Stimulated activated CD8-positive, alpha-beta memory T cell treated with anti-CD3 and anti-CD28 coated beads, Interleukin-12 subunit alpha, Interleukin-12 subunit beta, amount 100 ng/mL, for 24 hours (primary cell): ENCODE data around the gene CCDC144A.
"Not testable (repeated sequence)": the region's sequence is repeated elsewhere in the genome, so short reads cannot be mapped to it uniquely, and the experiment has no call there.

Source experiments
- DNase-seq: peaks from one replicate; pipeline ENCODE4 v3.0.0-alpha.2; 2020; ENCODE audit errors: extremely low read depth

Gene CCDC144A

DNA sequence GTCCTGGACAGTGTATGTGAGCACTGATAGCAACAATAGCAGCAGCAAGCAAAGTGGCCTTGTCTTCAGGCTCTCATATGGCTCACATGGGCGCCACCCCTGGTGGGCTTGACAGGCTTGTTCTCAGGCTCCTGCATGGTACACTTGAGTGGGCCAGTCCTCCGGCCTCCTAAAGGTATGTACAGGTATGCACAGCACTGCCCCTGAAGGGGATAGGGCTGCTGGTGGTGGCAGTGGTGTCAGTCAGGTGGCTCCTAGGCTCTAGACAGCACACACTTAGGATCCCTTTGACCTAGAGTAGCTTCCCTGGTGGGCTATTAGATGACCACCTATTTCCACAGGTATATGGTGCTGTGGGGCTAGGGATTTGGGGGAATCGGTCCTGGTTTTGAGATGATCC lies 67.5 kb downstream of the CCDC144A start:
- not testable (repeated sequence) for DNase-seq

DNA sequence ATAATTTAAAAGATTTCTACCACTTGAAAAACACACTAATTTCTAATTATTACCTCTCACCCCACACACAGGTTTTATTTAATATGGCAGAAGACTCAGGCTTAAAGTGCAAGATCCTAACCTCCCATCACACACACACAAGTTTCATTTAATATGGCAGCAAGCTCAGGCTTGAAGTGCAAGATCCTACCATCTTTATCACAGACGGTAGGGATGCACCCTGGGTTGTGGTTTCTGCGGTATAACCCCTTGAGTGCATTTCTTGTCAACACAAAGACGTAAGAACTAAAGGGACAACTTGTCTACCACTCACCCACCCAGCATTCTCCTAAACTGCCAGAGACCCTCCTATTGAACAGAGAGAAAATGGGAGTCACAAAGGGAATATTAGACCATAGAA lies 68.1 kb downstream of the CCDC144A start:
- DNase-seq: not testable (repeated sequence)

DNA sequence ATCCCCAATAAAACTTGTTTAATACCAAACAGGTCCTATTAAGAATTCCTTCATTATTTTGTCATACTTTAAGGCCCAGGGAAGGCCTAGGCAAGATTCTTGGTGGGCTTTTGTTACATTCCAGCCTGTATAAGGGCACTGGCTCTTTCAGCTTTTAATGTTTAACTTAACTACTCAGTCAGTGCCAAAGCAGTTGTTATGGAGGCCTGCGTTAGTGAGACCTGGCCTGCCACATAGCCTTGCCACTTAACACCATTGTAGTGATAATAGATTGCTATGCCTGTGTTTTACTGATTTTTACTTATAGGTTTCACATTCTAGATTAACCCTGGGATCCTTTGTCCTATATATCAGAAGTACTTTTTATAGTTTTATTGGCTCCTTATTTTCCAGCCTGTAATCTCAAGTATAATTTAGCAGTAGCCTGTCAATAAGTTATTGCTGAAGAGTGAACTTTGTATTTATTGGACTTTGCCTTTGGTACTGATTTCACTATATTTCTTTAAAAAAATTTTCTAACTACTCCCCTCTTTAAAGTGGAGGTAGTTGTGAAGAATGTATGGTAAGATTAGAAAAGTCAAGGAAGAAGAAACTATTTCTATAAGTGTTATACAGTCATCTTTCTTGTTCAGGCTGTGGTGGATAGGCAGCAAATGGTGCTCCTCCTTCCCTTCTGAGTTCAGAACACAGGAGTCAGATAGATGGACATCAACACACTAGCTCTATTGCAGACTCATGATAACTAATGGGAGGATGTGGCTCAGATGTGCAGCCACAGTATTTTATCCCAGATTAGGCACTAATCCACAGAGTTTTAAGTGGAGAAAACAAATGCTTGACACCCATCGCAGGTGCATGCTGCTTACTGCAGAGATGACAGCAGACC lies 78.5 kb downstream of the CCDC144A start:
- DNase-seq: not testable (repeated sequence)

DNA sequence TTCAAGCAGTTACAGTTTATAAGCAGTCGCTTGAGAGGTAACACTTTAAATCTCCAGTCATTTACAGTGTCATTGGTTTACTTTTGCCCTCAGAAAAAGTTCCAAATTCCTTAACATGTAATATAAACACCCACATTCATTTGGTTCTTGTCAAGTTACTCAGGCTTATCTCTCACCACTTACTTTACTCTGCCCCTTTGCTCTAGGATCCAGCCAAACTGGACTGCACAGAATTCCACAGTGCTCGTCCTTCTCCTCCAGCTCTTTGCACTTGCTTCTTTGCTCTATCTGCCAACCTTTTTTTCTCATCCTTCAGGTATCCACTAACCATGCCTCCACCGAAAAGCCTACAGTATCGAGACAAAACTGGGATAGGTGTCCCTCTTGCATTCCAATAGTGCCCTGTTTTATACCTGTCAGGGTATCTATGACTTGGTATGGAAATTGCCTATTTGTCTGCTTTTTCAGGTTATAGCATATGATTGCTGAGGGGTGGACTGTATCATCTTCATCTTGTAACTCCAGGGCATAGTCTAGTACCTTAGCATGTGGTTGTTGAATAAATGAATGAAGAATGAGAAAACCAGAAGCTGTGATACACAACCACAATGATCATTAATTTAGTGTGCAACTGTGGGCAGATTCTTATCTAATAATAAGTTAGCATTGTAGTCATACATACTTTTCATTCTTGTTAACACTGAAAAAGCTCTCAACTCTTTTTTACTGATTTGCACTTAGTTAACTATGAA lies 82.5 kb downstream of the CCDC144A start:
- DNase-seq: not testable (repeated sequence)

DNA sequence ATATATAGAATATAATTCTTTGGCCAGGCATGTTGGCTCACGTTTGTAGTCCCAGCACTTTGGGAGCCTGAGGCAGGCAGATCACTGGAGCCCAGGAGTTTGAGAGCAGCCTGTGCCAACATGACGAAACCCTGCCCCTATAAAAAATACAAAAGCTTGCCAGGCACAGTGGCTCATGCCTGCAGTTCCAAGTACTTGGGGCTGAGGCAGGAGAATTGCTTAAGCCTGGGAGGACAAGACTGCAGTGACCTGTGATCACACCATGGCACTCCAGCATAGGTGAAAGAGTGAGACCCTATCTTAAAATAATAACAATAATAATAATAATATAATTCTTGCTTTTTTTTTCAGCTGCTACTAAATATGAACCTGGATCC lies 83.1 kb downstream of the CCDC144A start:
- not testable (repeated sequence) for DNase-seq

DNA sequence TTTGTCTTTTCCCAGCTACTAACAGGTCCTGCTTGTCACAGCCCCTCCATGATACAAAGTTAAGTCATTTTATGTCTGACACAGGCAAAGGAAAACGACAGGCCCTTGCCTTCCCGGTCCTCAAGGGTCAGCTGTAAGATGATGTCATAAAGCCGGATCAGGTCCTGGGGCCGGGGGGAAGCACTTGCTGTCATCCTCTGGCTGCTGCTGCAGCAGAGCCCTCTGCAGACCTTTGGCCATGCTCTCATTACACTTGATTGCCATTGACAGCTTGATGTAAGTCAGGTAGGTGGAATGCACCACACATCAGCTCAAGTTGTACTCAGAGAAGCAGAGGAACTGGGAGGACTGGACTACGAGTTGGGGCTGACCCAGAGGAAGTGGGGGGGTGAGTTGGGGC lies 97.8 kb downstream of the CCDC144A start:
- DNase-seq: not testable (repeated sequence)

DNA sequence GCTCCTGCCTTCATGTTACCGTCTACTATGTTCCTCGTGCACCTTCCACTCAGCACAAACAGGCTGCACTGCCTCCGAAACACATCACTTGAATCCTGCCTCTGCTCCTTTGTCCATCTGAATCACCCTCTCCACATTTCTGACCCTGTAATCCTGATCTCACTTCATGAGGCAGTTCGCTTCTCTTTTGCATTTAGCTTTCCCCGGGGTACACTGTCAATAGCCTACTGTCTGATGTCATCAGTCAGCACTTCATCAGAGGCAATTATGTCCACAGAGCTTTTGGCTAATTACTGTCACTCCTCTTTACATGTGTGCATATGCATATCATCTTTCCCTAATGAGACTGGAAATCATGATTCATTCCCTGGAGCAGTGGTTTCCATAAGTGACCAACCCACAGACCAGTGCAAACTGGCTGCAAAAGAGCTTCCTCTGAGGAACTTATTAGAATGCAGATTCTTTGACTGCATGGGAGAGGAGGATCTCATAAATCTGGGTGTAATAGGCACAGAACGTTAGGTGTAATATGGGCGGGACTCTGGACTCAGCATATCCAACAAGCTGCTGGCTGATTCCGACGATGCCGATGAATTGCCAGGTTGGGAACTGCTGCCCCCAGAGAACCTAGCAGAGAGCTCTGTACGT lies 99.0 kb downstream of the CCDC144A start:
- not testable (repeated sequence) for DNase-seq

DNA sequence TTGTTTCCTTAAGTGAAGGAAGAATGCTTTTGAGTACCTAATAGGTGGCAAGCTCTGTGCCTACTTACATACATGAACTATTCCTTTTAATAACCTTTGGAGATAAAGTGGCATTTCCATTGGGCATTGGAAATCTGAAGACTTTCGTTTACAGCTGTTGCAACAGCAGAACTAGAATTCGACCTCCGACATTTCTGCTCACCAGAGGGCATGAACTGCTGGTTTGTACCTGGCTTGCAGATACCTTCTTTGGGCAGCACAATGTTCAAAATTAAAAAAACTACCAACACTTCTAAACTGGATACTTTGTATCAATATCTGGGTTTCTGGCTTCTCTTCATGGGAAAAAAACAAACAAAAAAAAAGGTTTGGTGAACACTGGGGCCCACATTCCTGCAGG lies 99.6 kb downstream of the CCDC144A start:
- not testable (repeated sequence) for DNase-seq

DNA sequence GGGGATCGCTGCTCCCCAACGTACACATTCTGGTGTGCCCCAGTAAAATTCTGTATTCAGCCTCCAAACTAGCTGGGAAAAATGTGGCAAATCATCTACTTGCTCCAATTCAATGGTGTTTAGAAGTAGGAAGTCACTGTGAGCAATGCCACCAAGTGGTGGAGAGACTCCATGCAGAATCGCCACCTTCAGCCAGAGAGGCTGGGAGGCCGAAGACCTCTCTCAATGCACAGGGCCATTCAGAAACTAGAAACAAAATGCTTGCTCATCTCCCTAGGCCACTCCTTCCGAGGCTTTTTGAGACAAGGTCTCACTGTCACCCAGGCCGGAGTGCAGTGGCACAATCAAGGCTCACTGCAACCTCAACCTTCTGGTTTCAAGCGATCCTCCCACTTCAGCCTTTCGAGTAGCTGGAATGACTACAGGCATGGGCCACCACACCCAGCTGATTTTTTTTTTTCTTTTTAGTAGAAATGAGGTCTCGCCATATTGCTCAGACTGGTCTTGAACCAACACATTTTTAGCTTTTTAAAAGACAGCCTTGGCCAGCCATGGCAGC lies 100.4 kb downstream of the CCDC144A start:
- not testable (repeated sequence) for DNase-seq

DNA sequence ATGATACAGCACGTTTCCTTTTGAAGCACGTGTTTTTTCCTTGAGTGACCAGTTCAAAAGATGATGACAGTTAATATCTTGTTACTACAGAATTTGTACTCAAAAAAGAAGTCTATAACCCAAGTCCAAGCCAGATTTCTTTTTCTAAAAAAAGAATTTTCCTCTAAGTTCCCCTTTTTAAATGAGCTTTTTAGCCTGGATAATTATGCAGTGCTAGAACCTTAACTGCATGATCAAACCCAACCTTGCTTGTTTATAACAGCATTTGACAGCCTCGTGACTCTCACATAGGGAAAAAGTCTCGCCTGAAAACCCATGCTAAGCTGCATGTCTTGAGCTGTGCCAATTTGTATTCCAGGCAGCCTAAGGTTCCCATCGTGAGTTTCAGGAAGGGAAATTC lies 104.2 kb downstream of the CCDC144A start:
- not testable (repeated sequence) for DNase-seq

DNA sequence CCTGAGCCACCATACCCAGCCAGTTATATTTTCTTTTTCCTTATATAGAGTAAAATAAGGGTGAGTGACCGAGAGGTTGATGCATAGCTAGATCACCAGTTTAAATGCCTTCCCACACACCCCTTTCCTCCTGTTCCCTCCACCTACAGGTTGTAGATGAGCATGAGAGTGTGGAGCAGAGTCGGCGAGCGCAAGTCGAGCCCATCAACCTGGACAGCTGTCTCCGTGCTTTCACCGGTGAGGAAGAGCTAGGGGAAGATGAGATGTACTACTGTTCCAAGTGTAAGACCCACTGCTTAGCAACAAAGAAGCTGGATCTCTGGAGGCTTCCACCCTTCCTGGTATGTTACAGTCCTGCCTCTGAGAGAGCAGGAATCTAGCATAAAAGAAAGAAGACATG lies 105.9 kb downstream of the CCDC144A start:
- not testable (repeated sequence) for DNase-seq

DNA sequence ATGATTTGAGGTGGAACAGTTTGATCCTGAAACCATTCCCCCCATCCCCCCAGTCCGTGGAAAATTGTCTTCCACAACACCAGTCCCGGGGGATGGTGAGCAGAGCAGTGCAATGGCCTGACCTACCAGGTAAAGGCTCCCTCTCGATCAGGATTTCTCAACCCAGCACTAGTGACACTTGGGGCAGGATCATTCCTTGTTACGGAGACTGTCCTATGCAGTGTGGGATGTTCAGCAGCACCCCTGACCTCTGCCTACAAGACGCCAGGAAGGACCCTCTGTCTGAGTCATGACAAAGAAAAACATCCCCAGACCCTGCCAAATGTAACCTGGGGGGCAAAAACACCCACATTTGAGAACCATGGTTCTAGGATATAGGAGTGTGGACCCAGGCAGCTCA lies 114.8 kb downstream of the CCDC144A start:
- DNase-seq: not testable (repeated sequence)

DNA sequence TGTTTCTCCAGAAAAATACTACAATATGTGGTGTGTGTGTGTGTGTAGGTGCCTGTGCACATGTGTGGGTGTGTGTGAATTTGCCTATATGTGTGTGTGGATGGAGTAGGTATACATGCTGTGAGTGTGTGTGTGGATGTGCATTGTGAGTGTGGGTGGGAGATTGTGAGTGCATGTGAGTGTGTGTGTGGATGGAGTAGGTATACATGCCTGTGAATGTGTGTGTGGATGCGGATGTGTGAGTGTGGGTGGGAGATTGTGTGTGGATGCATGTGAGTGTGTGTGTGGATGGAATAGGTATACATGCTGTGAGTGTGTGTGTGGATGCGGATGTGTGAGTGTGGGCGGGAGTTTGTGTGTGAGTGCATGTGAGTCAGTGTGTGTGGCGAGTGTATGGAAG lies 116.6 kb downstream of the CCDC144A start:
- not testable (repeated sequence) for DNase-seq

DNA sequence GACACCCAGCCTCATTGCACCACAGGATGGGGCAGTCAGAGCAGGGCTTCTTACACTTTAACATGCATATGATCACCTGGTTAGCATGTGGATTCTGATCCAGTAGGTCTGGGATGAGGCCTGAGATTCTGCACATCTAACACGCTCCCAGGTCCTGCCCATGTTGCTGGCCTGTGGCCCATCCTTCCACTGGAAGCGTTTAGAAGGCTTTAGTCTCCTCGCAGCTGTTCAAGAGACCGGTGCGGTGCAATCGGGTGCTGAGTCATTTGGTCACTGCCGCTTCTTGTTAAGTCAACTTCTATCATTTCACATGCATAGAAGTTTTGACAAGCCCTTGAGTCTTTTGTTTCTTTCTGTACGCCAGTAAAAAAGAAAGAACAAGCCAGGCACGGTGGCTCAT lies 117.6 kb downstream of the CCDC144A start:
- not testable (repeated sequence) for DNase-seq

DNA sequence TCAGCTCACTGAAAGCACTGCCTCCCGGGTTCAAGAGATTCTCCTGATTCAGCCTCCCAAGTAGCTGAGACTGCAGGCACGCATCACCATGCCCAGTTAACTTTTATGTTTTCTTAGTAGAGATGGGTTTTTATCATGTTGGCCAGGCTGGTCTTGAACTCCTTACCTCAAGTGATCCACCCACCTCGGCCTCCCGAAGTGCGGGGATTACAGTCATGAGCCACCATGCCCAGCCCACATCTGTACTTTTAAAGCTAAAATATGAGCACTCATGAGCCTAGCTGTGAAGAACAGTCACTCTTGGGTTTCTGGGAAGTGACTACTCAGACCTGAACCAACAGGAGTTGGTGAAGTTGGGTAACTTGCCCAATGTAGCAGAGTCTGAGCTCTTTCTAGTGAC lies 120.2 kb downstream of the CCDC144A start:
- not testable (repeated sequence) for DNase-seq

DNA sequence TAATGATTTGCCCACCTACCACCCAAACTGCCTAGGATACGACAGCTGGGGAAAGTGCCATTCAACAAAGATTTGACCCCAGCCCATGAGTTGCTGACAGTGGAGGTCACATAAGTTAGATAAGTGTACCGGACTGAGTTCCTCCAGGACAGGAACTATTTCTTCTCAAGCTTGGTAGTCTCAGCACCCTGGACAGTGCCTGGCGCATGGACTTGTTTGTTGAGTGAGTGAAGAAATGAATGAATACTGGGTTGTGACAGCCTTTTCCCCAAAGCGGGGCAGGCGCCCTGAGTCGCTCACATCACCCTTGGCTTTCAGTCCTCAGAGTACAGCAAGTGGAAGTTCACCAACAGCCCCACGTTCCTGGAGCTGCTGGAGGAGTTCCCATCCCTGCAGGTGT lies 122.1 kb downstream of the CCDC144A start:
- DNase-seq: not testable (repeated sequence)

DNA sequence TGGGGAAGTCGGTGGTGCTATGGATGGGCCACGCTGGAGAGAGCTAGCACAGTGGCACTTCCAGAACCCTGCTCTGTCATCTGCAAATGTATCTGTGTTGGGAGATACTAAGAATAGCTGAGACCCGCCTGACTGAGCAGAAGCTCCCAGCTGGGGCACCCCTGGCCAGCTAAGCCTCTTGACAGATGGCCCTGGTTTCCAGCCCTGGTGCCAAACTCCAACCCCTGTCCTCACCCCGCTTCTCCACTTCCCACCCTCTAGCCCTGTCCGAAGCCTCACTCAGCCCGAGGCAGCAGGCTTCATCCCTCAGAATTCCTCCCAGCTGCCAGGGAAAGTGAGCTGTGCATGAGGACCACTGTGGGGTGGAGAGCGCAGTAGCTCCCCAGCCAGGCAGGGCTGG lies 124.4 kb downstream of the CCDC144A start:
- DNase-seq: no peak

DNA sequence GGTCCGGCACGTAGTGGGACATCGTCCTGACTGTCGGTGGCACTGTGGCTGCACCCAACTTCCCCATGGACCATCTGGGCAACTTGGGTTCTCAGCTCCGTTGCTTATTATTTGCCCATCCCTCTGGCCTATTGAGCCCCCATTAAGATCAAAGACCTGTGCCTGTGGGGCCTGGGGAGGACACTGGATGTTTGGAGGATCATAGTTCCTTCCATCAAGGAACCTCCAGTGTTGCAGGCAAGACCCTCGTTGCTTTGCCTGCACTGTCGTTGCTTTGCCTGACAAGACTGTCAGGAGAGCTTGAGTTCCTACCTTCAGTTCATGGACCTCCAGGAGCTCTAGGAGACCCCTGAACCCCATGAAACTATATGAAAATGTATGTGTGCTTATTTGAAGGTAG lies 127.2 kb downstream of the CCDC144A start:
- DNase-seq: no peak

DNA sequence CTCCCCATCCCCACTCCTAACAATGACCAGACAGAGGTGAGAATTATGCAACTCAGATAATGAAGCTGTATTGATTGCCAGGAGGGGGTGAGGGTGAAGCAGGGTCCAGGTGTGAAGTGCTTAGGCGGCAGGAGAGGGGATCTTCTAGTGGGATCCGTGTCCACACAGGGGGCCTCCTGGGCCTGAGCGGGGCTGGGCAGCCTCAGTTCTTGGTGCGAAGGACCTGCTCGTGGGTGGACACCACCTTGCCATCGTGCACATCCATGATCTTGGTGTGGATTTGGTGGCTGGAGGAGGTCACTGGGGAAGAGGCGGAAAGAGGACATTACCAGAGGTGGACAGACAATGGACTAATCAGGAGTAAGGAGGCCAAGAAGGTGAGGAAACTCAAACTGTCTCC lies 127.9 kb downstream of the CCDC144A start:
- not testable (repeated sequence) for DNase-seq

DNA sequence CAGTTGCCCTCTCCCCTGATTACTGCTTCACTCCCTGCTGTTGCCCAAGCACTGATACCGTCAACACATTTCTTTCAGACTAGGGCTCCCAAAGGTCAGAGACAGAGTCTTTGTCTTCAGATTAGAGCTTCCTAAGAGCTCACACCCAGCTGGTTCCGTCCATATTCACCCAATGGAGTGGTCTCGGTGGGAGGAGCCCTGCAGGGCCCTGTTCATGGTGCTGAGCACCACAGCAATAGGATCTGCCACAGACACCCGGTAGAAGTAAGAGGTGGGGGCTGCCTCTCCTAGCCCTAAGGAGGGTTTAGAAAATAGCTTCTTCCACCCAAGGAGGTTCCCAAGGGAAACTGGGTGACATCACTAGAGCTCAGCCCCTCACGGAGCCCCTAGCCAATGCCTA lies 128.3 kb downstream of the CCDC144A start:
- DNase-seq: no peak

DNA sequence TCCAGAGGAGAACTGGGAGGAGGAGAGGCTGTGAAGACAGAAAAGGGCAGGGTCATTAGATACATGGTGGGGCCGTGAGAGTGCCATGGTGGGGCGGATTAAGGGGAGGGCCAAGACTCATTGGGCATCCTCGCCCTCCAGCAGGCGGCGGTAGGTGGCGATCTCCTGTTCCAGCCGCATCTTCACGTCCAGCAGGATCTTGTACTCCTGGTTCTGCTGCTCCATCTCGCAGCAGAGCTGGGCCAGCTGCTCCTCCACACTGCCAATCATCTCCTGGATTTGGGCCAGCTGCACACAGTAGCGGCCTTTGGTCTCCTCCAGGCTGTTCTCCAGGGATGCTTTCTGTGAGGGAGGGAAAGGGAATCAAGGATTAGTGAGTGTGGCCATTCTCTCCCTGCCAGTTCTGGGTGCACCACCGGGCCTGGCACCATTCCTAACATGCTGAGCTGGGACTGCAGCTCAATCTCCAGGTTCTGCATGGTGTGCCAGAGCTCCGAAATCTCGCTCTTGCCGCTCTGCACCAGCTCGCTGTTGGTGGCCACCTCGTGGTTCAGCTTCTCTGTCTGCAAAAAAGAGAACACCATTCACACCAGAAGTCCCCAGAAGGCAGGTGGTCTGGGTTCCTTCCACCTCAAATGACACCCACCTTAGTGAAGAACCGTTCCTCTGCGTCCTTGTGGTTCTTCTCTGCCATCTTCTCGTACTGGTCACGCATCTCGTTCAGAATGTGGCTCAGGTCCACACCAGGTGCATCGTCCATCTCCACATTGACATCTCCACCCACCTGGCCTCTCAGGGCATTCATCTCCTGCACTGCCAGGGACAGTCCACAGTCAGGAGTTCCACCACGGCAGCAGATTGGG lies 129.0 kb downstream of the CCDC144A start:
- DNase-seq: no peak
